Uterus (tissue), 4 donors: ENCODE measurements around the gene EXOC3. TPM values are rescaled to one million over a fixed set of nuclear protein-coding genes. Genes with fewer than 3 reads are reported as not detected.
"Not testable (repeated sequence)": the region's sequence is repeated elsewhere in the genome, so short reads cannot be mapped to it uniquely, and the experiment has no call there.

Source experiments
- DNase-seq, 2 donors: peaks; one replicate each; pipeline ENCODE4 v3.0.0-alpha.2; 2019 to 2020
- H3K27ac ChIP-seq, 2 donors: fragments of 200-600 bp; sonication (generic); 1 replicate in 1 of 2; 2 replicates in 1 of 2; pipeline ENCODE4 v1.5.1; 2016 to 2018
- H3K27me3 ChIP-seq, 2 donors: fragments of 200-600 bp; sonication (generic); one replicate each; pipeline ENCODE4 v1.5.1; 2018 to 2019; ENCODE audit warnings: control low read depth in 1 of 2
- H3K36me3 ChIP-seq, 2 donors: fragments of 200-600 bp; sonication (generic); one replicate each; pipeline ENCODE4 v1.5.1; 2019; ENCODE audit warnings: control low read depth in 1 of 2
- H3K4me1 ChIP-seq, 2 donors: fragments of 200-600 bp; sonication (generic); one replicate each; pipeline ENCODE4 v1.5.1; 2018 to 2019; ENCODE audit warnings: control low read depth in 1 of 2
- H3K4me3 ChIP-seq, 2 donors: fragments of 200-600 bp; sonication (generic); 1 replicate in 1 of 2; 2 replicates in 1 of 2; pipeline ENCODE4 v1.5.1; 2018 to 2019; ENCODE audit warnings: mild to moderate bottlenecking in 1 of 2
- H3K9me3 ChIP-seq, 2 donors: fragments of 200-600 bp; sonication (generic); one replicate each; pipeline ENCODE4 v1.5.1; 2019; ENCODE audit warnings: control low read depth in 1 of 2
- CTCF ChIP-seq, 4 experiments: fragments of 200-600 bp in 2 of 4; fragments of 450-650 bp in 2 of 4; sonication (generic) in 2 of 4; IDR thresholded peaks; one replicate each; pipeline ENCODE4 v1.5.1; 2016 to 2019; ENCODE audit warnings: antibody characterized with exemption in 4 of 4, mild to moderate bottlenecking in 2 of 4, moderate library complexity in 1 of 4
- POLR2A ChIP-seq, 2 donors: fragments of 450-650 bp; IDR thresholded peaks; one replicate each; pipeline ENCODE4 v1.6.1; 2016; ENCODE audit warnings: antibody characterized with exemption in 2 of 2, mild to moderate bottlenecking in 1 of 2, moderate library complexity in 1 of 2
- intact Hi-C: fragments of 100-400 bp; cut with DNase I; formaldehyde crosslinking; loops from one replicate; pipeline ENCODE4 v1.15.1; 2023; ENCODE audit warnings: low total_unique reads
- total RNA-seq, 4 donors: library from RNA; depleted of rRNA in 3 of 4; stranded (reverse); fragments of >200 nt in 3 of 4; gene quantifications; one replicate each; pipeline versions ENCODE4 v1.1.0 to v1.2.4, GENCODE V29; 2014 to 2023
- donor health status: DM: yes; HTN: yes; CAD: no.

The EXOC3 gene
- total RNA-seq, 4 donors from 2014 or later, result 30.6 to 64.4 (median 50.2) TPM

GRCh38 chr5:400282-401145, 42.5 kb upstream of the EXOC3 start:
- Histone ChIP-seq H3K4me1 (no peaks in the 10 kb centered on the region), H3K9me3 (no peaks in the 10 kb centered on the region), H3K4me3 (peak overlapping the region in 1 of 2 donors; percentile 8), H3K27me3 (no peaks in the 10 kb centered on the region), H3K36me3 (no peaks in the 10 kb centered on the region), H3K27ac (peak overlapping the region in 1 of 2 donors; percentile 73)
- DNase-seq, result no peak
- intact Hi-C loops, result no loop called here
- TF ChIP-seq CTCF (IDR thresholded peaks at IDR 0.05), result no peak
- TF ChIP-seq POLR2A (IDR thresholded peaks at IDR 0.05), result no peak

- DNase-seq, result no peak
- peak overlapping the region in 1 of 2 donors; percentile 73 for H3K27ac ChIP-seq
- H3K9me3 ChIP-seq, result no peaks in the 10 kb centered on the region
- intact Hi-C loops, result no loop called here
- no peak for TF ChIP-seq POLR2A (IDR thresholded peaks at IDR 0.05)
- no peak for TF ChIP-seq CTCF (IDR thresholded peaks at IDR 0.05)
- H3K4me1 ChIP-seq, result no peaks in the 10 kb centered on the region
- no peaks in the 10 kb centered on the region for H3K27me3 ChIP-seq
- no peak overlapping the region for H3K4me3 ChIP-seq
- no peaks in the 10 kb centered on the region for H3K36me3 ChIP-seq
These were observed 41.6 kb upstream of the EXOC3 start for GRCh38 chr5:401146-402034.

- H3K27ac ChIP-seq, DNase-seq, H3K9me3 ChIP-seq, H3K36me3 ChIP-seq, H3K4me3 ChIP-seq, H3K4me1 ChIP-seq, H3K27me3 ChIP-seq, intact Hi-C loops: not testable (repeated sequence)
These were observed 40.8 kb upstream of the EXOC3 start for GRCh38 chr5:402219-402614.

- intact Hi-C loops, result no loop called here
- Histone ChIP-seq H3K4me3 (no peak overlapping the region), H3K36me3 (no peaks in the 10 kb centered on the region), H3K27me3 (no peaks in the 10 kb centered on the region), H3K9me3 (no peaks in the 10 kb centered on the region), H3K27ac (no peak overlapping the region), H3K4me1 (no peaks in the 10 kb centered on the region)
- no peak for DNase-seq
- TF ChIP-seq CTCF (IDR thresholded peaks at IDR 0.05) (no peak), POLR2A (IDR thresholded peaks at IDR 0.05) (no peak)
These were observed 40.2 kb upstream of the EXOC3 start for GRCh38 chr5:402615-403359.

- TF ChIP-seq CTCF (IDR thresholded peaks at IDR 0.05) (no peak), POLR2A (IDR thresholded peaks at IDR 0.05) (no peak)
- no peaks in the 10 kb centered on the region for H3K36me3 ChIP-seq
- DNase-seq, result no peak
- intact Hi-C loops, result no loop called here
- no peaks in the 10 kb centered on the region for H3K9me3 ChIP-seq
- no peaks in the 10 kb centered on the region for H3K27me3 ChIP-seq
- no peaks in the 10 kb centered on the region for H3K4me1 ChIP-seq
- no peak overlapping the region for H3K27ac ChIP-seq
- no peak overlapping the region for H3K4me3 ChIP-seq
These were observed 39.0 kb upstream of the EXOC3 start for GRCh38 chr5:403995-404394.
